ENCODE data around the gene POLR2J2.
"Not testable (repeated sequence)": the region's sequence is repeated elsewhere in the genome, so short reads cannot be mapped to it uniquely, and the experiment has no call there.

The POLR2J2 gene

GRCh38 chr7:102671166-102671955 is at the start of gene POLR2J2:
TSS of gene POLR2J2 (minus strand) at chr7:102671663. CDS start at chr7:102671601, 62 bp downstream.
- not testable (repeated sequence) for DNase-seq (ENCODE audit: low read depth in 2 of 2)

- not testable (repeated sequence) for DNase-seq (ENCODE audit: low read depth in 2 of 2)
These were observed 47.0 kb upstream of the POLR2J2 start for GRCh38 chr7:102718491-102718890.

GRCh38 chr7:102715718-102716117 is 44.3 kb upstream of the POLR2J2 start:
- not testable (repeated sequence) for DNase-seq (ENCODE audit: low read depth in 2 of 2)

- peak; percentile 13 to 16 for DNase-seq (ENCODE audit: low read depth in 2 of 2)
These were observed 43.5 kb upstream of the POLR2J2 start for GRCh38 chr7:102714774-102715522.

- DNase-seq (ENCODE audit: low read depth in 2 of 2), result not testable (repeated sequence)
These were observed 42.2 kb upstream of the POLR2J2 start for GRCh38 chr7:102713691-102714080.

- peak in 1 of 2 donors; percentile 9 for DNase-seq (ENCODE audit: low read depth in 2 of 2)
These were observed 41.7 kb upstream of the POLR2J2 start for GRCh38 chr7:102713011-102713690.

GRCh38 chr7:102698962-102699750 is 27.7 kb upstream of the POLR2J2 start:
- not testable (repeated sequence) for DNase-seq (ENCODE audit: low read depth in 2 of 2)

- not testable (repeated sequence) for DNase-seq (ENCODE audit: low read depth in 2 of 2)
These were observed 26.4 kb upstream of the POLR2J2 start for GRCh38 chr7:102697642-102698512.

- not testable (repeated sequence) for DNase-seq (ENCODE audit: low read depth in 2 of 2)
These were observed 24.5 kb upstream of the POLR2J2 start for GRCh38 chr7:102696009-102696408.

- DNase-seq (ENCODE audit: low read depth in 2 of 2), result not testable (repeated sequence)
These were observed 23.6 kb upstream of the POLR2J2 start for GRCh38 chr7:102695033-102695552.

GRCh38 chr7:102694008-102694407 is 22.5 kb upstream of the POLR2J2 start:
- DNase-seq (ENCODE audit: low read depth in 2 of 2), result not testable (repeated sequence)

GRCh38 chr7:102690602-102691001 is 19.1 kb upstream of the POLR2J2 start:
- not testable (repeated sequence) for DNase-seq (ENCODE audit: low read depth in 2 of 2)

GRCh38 chr7:102689436-102690282 is 18.2 kb upstream of the POLR2J2 start:
- DNase-seq (ENCODE audit: low read depth in 2 of 2), result not testable (repeated sequence)

- not testable (repeated sequence) for DNase-seq (ENCODE audit: low read depth in 2 of 2)
These were observed 17.0 kb upstream of the POLR2J2 start for GRCh38 chr7:102688299-102689036.

GRCh38 chr7:102682560-102682959 is 11.1 kb upstream of the POLR2J2 start:
- DNase-seq (ENCODE audit: low read depth in 2 of 2), result not testable (repeated sequence)

- not testable (repeated sequence) for DNase-seq (ENCODE audit: low read depth in 2 of 2)
These were observed 9.3 kb upstream of the POLR2J2 start for GRCh38 chr7:102680780-102681179.

GRCh38 chr7:102675545-102675944 is 4.1 kb upstream of the POLR2J2 start:
- DNase-seq (ENCODE audit: low read depth in 2 of 2), result peak in 1 of 2 donors; percentile 3

- DNase-seq (ENCODE audit: low read depth in 2 of 2), result not testable (repeated sequence)
These were observed 2.1 kb upstream of the POLR2J2 start for GRCh38 chr7:102673447-102674067.
